ENCODE data around the gene GFRA3. TPM values are rescaled to one million over a fixed set of nuclear protein-coding genes. Genes with fewer than 3 reads are reported as not detected.
"Not testable (repeated sequence)": the region's sequence is repeated elsewhere in the genome, so short reads cannot be mapped to it uniquely, and the experiment has no call there.

Gene GFRA3, protein sequence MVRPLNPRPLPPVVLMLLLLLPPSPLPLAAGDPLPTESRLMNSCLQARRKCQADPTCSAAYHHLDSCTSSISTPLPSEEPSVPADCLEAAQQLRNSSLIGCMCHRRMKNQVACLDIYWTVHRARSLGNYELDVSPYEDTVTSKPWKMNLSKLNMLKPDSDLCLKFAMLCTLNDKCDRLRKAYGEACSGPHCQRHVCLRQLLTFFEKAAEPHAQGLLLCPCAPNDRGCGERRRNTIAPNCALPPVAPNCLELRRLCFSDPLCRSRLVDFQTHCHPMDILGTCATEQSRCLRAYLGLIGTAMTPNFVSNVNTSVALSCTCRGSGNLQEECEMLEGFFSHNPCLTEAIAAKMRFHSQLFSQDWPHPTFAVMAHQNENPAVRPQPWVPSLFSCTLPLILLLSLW
- total RNA-seq, result 0.14 TPM
- 2.1 TPM for polyA plus RNA-seq
- long read RNA-seq, donor 1, result 0 reads
- long read RNA-seq, donor 2, result 0 reads
- long read RNA-seq, donor 3, result 0 reads
- long read RNA-seq, donor 4, result 0 reads
- long read RNA-seq, donor 5, result 0 reads
- long read RNA-seq, donor 6, result 0 reads
- long read RNA-seq, donor 7, result 0 reads
- long read RNA-seq, donor 8, result 0 reads
- long read RNA-seq, donor 9, result 0 reads
- long read RNA-seq, donor 10, result 0 reads

DNA sequence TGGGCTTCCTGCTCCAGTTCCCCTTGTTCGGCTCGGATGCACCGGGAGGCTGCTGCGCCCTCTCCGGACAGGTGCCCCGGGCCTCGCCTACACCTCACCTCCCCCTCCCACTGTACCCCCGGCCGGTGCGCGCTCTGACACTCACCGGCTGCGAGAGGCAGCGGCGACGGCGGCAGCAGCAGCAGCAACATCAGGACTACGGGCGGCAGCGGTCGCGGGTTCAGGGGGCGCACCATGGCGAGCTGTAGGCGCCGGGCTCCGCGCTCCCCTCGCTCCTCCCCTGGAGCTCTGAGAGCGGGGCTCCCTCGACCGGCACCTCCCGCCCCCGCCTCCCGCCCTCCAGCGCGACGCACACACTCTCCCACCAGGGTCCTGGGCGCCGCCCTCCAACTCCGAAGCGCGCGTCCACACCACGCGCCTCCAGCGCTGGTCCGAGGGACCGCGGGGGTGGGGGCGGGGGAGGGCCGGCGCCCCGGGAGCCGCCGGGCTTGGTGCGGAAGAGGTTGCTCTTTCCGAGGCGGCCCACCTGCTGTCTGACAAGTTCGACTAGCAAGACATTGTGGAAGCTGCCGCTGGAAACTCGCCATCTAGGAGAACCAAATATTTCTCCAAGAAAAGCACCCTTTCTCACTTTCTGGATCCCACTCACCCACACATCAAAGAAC is at the start of gene GFRA3:
Gene GFRA3, minus strand, starts transcription at position 433 of the 665 bp plus-strand sequence. Its CDS starts 197 bp downstream, at position 236.
- H3K4me1 ChIP-seq (ENCODE audit: control insufficient read depth in 2 of 2, insufficient read depth in 2 of 2, low read length in 2 of 2), result peaks cover 2 to 9% of the 10 kb centered on the region in 2 donors
- peak in 7 of 9 donors; percentile 12 to 49 (median 19) for DNase-seq (ENCODE audit: low read depth in 6 of 9, low spot score in 9 of 9)
- no peak within 1 kb of the TSS for H3K27ac ChIP-seq (ENCODE audit: low read depth in 1 of 2, low read length in 1 of 2)
- WGBS, result 1% methylated on average over 62 of the region's 62 CpGs
- H3K9me3 ChIP-seq (ENCODE audit: control insufficient read depth in 2 of 2, insufficient read depth in 1 of 2, low read length in 1 of 2), result no peaks in the 10 kb centered on the region
- peak within 1 kb of the TSS; percentile 18 to 62 for H3K4me3 ChIP-seq (ENCODE audit: low read length in 2 of 2)
- peaks cover 6 to 22% of the 10 kb centered on the region in 2 donors for H3K27me3 ChIP-seq (ENCODE audit: control insufficient read depth in 2 of 2, insufficient read depth in 1 of 2, low read length in 1 of 2)
- H3K36me3 ChIP-seq (ENCODE audit: control insufficient read depth in 2 of 2, insufficient read depth in 2 of 2, low read length in 1 of 2), result no peaks in the 10 kb centered on the region

DNA sequence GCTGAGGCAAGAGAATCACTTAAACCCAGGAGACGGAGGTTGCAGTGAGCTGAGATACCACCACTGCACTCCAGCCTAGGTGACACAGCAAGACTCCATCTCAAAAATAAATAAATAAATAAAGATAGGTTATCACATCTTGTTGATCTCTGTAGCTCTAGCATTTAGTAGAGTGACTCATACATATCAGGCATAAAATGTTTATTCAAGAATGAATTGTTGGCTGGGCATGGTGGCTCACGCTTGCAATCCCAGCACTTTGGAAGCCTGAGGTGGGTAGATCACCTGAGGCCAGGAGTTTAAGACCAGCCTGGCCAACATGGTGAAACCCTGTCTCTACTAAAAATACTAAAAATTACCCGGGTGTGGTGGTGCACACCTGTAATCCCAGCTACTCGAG is 43.8 kb upstream of the GFRA3 start:
- 96% methylated on average over 4 of the region's 4 CpGs for WGBS
- H3K27me3 ChIP-seq (ENCODE audit: control insufficient read depth in 2 of 2, insufficient read depth in 1 of 2, low read length in 1 of 2); H3K27ac ChIP-seq (ENCODE audit: low read depth in 1 of 2, low read length in 1 of 2); H3K9me3 ChIP-seq (ENCODE audit: control insufficient read depth in 2 of 2, insufficient read depth in 1 of 2, low read length in 1 of 2); H3K4me3 ChIP-seq (ENCODE audit: low read length in 2 of 2); H3K4me1 ChIP-seq (ENCODE audit: control insufficient read depth in 2 of 2, insufficient read depth in 2 of 2, low read length in 2 of 2); DNase-seq (ENCODE audit: low read depth in 6 of 9, low spot score in 9 of 9): not testable (repeated sequence)
- peaks cover 24 to 38% of the 10 kb centered on the region in 2 donors for H3K36me3 ChIP-seq (ENCODE audit: control insufficient read depth in 2 of 2, insufficient read depth in 2 of 2, low read length in 1 of 2)

DNA sequence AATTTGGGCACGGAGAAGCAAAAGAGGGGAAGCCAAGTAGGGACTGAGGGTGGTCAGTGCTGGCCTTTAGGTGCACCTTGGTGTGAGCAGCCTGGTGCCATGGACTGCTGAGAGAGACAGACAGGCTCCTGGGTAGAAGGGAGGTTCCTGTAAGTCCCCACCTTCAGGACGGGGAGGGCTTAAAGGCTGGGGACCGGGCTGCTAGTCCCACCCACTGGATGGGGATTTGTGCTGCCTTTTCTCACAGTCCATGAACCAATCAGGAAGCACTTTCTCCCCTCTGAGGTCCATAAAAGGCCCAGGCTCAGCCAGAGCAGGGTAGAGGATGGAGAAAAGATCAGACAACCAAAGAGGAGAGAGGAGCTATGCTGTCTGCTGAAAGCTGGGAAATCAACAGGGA is 41.9 kb upstream of the GFRA3 start:
- Histone ChIP-seq H3K4me1 (ENCODE audit: control insufficient read depth in 2 of 2, insufficient read depth in 2 of 2, low read length in 2 of 2) (no peaks in the 10 kb centered on the region), H3K4me3 (ENCODE audit: low read length in 2 of 2) (no peak overlapping the region), H3K9me3 (ENCODE audit: control insufficient read depth in 2 of 2, insufficient read depth in 1 of 2, low read length in 1 of 2) (no peaks in the 10 kb centered on the region), H3K27ac (ENCODE audit: low read depth in 1 of 2, low read length in 1 of 2) (no peak overlapping the region), H3K27me3 (ENCODE audit: control insufficient read depth in 2 of 2, insufficient read depth in 1 of 2, low read length in 1 of 2) (no peaks in the 10 kb centered on the region), H3K36me3 (ENCODE audit: control insufficient read depth in 2 of 2, insufficient read depth in 2 of 2, low read length in 1 of 2) (peaks cover 23 to 34% of the 10 kb centered on the region in 2 donors)
- 80% methylated on average over 3 of the region's 3 CpGs for WGBS
- no peak for DNase-seq (ENCODE audit: low read depth in 6 of 9, low spot score in 9 of 9)

DNA sequence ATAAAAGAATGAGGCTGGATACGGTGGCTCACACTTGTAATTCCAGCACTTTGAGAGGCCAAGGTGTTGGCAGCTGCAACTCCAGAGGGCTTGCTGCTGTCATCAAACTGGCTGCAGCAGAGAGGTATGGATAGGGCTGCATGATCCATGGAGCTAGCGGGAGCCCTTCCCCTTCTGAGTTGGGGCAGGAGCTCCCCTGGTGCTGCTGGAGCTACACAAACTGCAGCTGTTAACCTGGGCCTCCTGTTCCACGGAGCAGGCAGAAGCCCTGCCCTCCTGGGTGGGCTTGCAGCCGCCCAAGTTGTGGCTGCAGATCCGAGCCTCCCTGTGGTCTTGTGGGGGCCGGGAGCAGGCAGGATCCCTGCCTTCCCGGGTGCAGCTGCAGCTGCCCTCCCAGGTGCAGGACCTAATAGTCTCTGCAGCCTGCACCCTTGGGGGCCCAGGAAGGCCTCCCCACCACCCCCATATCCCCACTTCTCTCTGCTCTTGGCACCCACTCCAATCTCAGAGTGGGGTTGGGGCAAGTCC is 41.4 kb upstream of the GFRA3 start:
- DNase-seq (ENCODE audit: low read depth in 6 of 9, low spot score in 9 of 9), result no peak
- Histone ChIP-seq H3K27me3 (ENCODE audit: control insufficient read depth in 2 of 2, insufficient read depth in 1 of 2, low read length in 1 of 2) (no peaks in the 10 kb centered on the region), H3K4me1 (ENCODE audit: control insufficient read depth in 2 of 2, insufficient read depth in 2 of 2, low read length in 2 of 2) (no peaks in the 10 kb centered on the region), H3K4me3 (ENCODE audit: low read length in 2 of 2) (no peak overlapping the region), H3K36me3 (ENCODE audit: control insufficient read depth in 2 of 2, insufficient read depth in 2 of 2, low read length in 1 of 2) (peaks cover 23 to 34% of the 10 kb centered on the region in 2 donors), H3K27ac (ENCODE audit: low read depth in 1 of 2, low read length in 1 of 2) (no peak overlapping the region), H3K9me3 (ENCODE audit: control insufficient read depth in 2 of 2, insufficient read depth in 1 of 2, low read length in 1 of 2) (no peaks in the 10 kb centered on the region)
- WGBS, result 98% methylated on average over 7 of the region's 7 CpGs

DNA sequence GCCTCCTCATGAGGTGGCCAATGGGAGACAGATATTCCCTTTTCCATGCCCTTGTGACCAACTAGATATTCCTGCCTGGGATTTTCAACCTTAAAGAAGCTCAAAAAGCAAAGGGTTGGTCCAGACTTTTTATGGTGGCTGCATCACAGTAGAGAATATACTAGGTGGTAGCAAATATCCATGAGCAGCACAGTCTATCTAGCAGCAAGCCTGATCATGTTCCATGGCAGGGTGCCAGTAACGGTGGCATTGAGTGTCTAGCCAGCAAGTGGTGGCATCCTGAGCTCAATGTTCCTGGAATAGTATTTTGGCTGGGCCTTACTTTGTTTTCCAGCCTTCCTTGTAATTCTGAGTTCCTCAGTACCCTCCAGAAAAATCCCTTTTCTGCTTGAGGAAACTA is 31.4 kb upstream of the GFRA3 start:
- Histone ChIP-seq H3K36me3 (ENCODE audit: control insufficient read depth in 2 of 2, insufficient read depth in 2 of 2, low read length in 1 of 2) (peaks cover 6 to 7% of the 10 kb centered on the region in 2 donors), H3K27me3 (ENCODE audit: control insufficient read depth in 2 of 2, insufficient read depth in 1 of 2, low read length in 1 of 2) (no peaks in the 10 kb centered on the region), H3K4me1 (ENCODE audit: control insufficient read depth in 2 of 2, insufficient read depth in 2 of 2, low read length in 2 of 2) (no peaks in the 10 kb centered on the region), H3K27ac (ENCODE audit: low read depth in 1 of 2, low read length in 1 of 2) (no peak overlapping the region), H3K4me3 (ENCODE audit: low read length in 2 of 2) (no peak overlapping the region), H3K9me3 (ENCODE audit: control insufficient read depth in 2 of 2, insufficient read depth in 1 of 2, low read length in 1 of 2) (no peaks in the 10 kb centered on the region)
- DNase-seq (ENCODE audit: low read depth in 6 of 9, low spot score in 9 of 9), result no peak
- 40% methylated on average over 1 of the region's 1 CpG for WGBS

DNA sequence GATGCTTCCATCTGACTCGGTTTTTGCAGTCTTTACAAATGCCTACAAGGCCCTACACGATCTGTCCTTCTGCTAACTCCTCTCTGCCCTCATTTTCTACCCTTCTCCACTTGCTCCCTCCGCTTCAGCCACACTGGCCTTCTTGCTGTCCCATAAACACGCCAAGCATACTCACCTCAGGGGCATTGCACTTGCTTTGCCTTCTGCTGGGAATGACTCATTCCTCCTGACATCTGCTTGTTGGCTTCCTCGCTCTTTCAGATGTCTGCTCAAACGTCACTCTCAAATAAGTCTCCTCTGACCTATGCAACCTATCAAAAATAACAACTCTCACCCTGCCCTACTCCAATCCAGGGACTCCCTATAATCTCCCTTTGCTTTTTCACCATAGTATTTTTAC is 29.0 kb upstream of the GFRA3 start:
- H3K4me1 ChIP-seq (ENCODE audit: control insufficient read depth in 2 of 2, insufficient read depth in 2 of 2, low read length in 2 of 2), result no peaks in the 10 kb centered on the region
- H3K36me3 ChIP-seq (ENCODE audit: control insufficient read depth in 2 of 2, insufficient read depth in 2 of 2, low read length in 1 of 2), result peaks cover 6 to 8% of the 10 kb centered on the region in 2 donors
- 97% methylated on average over 6 of the region's 6 CpGs for WGBS
- H3K27me3 ChIP-seq (ENCODE audit: control insufficient read depth in 2 of 2, insufficient read depth in 1 of 2, low read length in 1 of 2), result no peaks in the 10 kb centered on the region
- H3K27ac ChIP-seq (ENCODE audit: low read depth in 1 of 2, low read length in 1 of 2), result no peak overlapping the region
- no peak for DNase-seq (ENCODE audit: low read depth in 6 of 9, low spot score in 9 of 9)
- H3K9me3 ChIP-seq (ENCODE audit: control insufficient read depth in 2 of 2, insufficient read depth in 1 of 2, low read length in 1 of 2), result no peaks in the 10 kb centered on the region
- H3K4me3 ChIP-seq (ENCODE audit: low read length in 2 of 2), result no peak overlapping the region

DNA sequence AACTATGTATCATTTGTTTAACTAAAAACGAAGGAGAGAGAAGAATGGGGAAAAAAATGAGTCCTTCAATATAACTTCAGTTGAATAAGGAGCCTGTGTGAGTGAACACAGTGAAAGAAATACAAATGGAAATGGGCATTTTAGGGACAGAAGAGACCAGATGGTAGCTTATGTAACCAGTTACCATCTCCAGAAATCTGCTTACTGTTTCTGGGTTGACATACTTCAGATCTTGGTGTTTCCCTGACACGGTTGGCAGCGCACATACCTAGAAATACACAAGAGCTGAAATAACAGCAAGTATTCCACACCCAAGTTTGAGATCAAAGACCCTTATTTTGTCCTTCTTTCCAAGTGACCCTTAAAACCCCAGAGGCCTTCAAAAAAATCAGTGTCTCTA is 14.9 kb upstream of the GFRA3 start:
- H3K4me1 ChIP-seq (ENCODE audit: control insufficient read depth in 2 of 2, insufficient read depth in 2 of 2, low read length in 2 of 2), result no peaks in the 10 kb centered on the region
- H3K36me3 ChIP-seq (ENCODE audit: control insufficient read depth in 2 of 2, insufficient read depth in 2 of 2, low read length in 1 of 2), result peaks cover 30 to 33% of the 10 kb centered on the region in 2 donors
- no peak overlapping the region for H3K27ac ChIP-seq (ENCODE audit: low read depth in 1 of 2, low read length in 1 of 2)
- DNase-seq (ENCODE audit: low read depth in 6 of 9, low spot score in 9 of 9), result no peak
- no peak overlapping the region for H3K4me3 ChIP-seq (ENCODE audit: low read length in 2 of 2)
- no peaks in the 10 kb centered on the region for H3K27me3 ChIP-seq (ENCODE audit: control insufficient read depth in 2 of 2, insufficient read depth in 1 of 2, low read length in 1 of 2)
- no peaks in the 10 kb centered on the region for H3K9me3 ChIP-seq (ENCODE audit: control insufficient read depth in 2 of 2, insufficient read depth in 1 of 2, low read length in 1 of 2)
- WGBS, result 97% methylated on average over 3 of the region's 3 CpGs

DNA sequence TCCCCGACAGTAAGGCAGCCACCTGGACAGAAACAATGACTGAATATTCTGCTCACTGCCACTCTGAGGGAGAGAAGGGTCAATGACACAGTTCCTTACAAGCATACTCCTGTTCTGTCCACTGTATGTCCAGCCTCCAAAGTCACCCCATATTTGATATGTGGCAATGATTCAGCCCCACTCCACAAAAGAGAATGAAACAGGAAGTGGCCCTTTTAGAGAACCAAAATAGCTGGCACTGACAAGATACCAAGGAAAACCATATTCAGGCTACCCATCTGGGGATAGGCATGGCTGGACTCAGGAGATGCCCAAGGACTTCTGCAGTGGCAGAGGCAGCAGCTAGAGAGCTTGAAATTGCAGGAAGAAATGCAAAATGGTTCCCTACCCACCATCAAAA is 12.8 kb upstream of the GFRA3 start:
- H3K36me3 ChIP-seq (ENCODE audit: control insufficient read depth in 2 of 2, insufficient read depth in 2 of 2, low read length in 1 of 2), result peaks cover 33 to 35% of the 10 kb centered on the region in 2 donors
- no peaks in the 10 kb centered on the region for H3K9me3 ChIP-seq (ENCODE audit: control insufficient read depth in 2 of 2, insufficient read depth in 1 of 2, low read length in 1 of 2)
- no peak overlapping the region for H3K27ac ChIP-seq (ENCODE audit: low read depth in 1 of 2, low read length in 1 of 2)
- DNase-seq (ENCODE audit: low read depth in 6 of 9, low spot score in 9 of 9), result no peak
- no peaks in the 10 kb centered on the region for H3K27me3 ChIP-seq (ENCODE audit: control insufficient read depth in 2 of 2, insufficient read depth in 1 of 2, low read length in 1 of 2)
- 95% methylated on average over 1 of the region's 1 CpG for WGBS
- no peaks in the 10 kb centered on the region for H3K4me1 ChIP-seq (ENCODE audit: control insufficient read depth in 2 of 2, insufficient read depth in 2 of 2, low read length in 2 of 2)
- no peak overlapping the region for H3K4me3 ChIP-seq (ENCODE audit: low read length in 2 of 2)
